ENCODE results near the gene SPDYE8. TPM values are rescaled to one million over a fixed set of nuclear protein-coding genes. Genes with fewer than 3 reads are reported as not detected.
"Not testable (repeated sequence)": the region's sequence is repeated elsewhere in the genome, so short reads cannot be mapped to it uniquely, and the experiment has no call there.

Gene SPDYE8
- total RNA-seq, 1 experiment from 2014 or later = not detected

GRCh38 chr7:72995484-72995883 lies 34.1 kb downstream of the SPDYE8 start:
- ATAC-seq; H3K9me3 ChIP-seq (ENCODE audit: control insufficient read depth, insufficient read depth, low read depth, low read length); BruUV-seq (replicated peaks); H3K4me3 ChIP-seq (ENCODE audit: low read depth in 2 of 2, low read length in 2 of 2); H3K27ac ChIP-seq (ENCODE audit: low read length); H3K4me1 ChIP-seq (ENCODE audit: control insufficient read depth, insufficient read depth, low read length); H3K27me3 ChIP-seq (ENCODE audit: control insufficient read depth, insufficient read depth, low read length); CTCF ChIA-PET; intact Hi-C loops (cut with micrococcal nuclease; ENCODE audit: unreplicated experiment); POLR2A ChIA-PET; H3K36me3 ChIP-seq (ENCODE audit: control insufficient read depth, insufficient read depth, low read length); DNase-seq (ENCODE audit: low read depth, low spot score); in situ Hi-C loops (cut with HindIII; ENCODE audit: low pct_unique_long_range_greater_than_20kb, low sequenced_read_pairs): not testable (repeated sequence)

GRCh38 chr7:72990146-72990913 lies 39.2 kb downstream of the SPDYE8 start:
- H3K27ac ChIP-seq (ENCODE audit: low read length); H3K36me3 ChIP-seq (ENCODE audit: control insufficient read depth, insufficient read depth, low read length); H3K4me3 ChIP-seq (ENCODE audit: low read depth in 2 of 2, low read length in 2 of 2); DNase-seq (ENCODE audit: low read depth, low spot score); in situ Hi-C loops (cut with HindIII; ENCODE audit: low pct_unique_long_range_greater_than_20kb, low sequenced_read_pairs); intact Hi-C loops (cut with micrococcal nuclease; ENCODE audit: unreplicated experiment); H3K4me1 ChIP-seq (ENCODE audit: control insufficient read depth, insufficient read depth, low read length); POLR2A ChIA-PET; CTCF ChIA-PET; H3K9me3 ChIP-seq (ENCODE audit: control insufficient read depth, insufficient read depth, low read depth, low read length); H3K27me3 ChIP-seq (ENCODE audit: control insufficient read depth, insufficient read depth, low read length); BruUV-seq (replicated peaks): not testable (repeated sequence)
- peak; percentile 87 for ATAC-seq

- POLR2A ChIA-PET; ATAC-seq; H3K27ac ChIP-seq (ENCODE audit: low read length); in situ Hi-C loops (cut with HindIII; ENCODE audit: low pct_unique_long_range_greater_than_20kb, low sequenced_read_pairs); H3K36me3 ChIP-seq (ENCODE audit: control insufficient read depth, insufficient read depth, low read length); DNase-seq (ENCODE audit: low read depth, low spot score); H3K27me3 ChIP-seq (ENCODE audit: control insufficient read depth, insufficient read depth, low read length); H3K4me3 ChIP-seq (ENCODE audit: low read depth in 2 of 2, low read length in 2 of 2); CTCF ChIA-PET; H3K9me3 ChIP-seq (ENCODE audit: control insufficient read depth, insufficient read depth, low read depth, low read length); H3K4me1 ChIP-seq (ENCODE audit: control insufficient read depth, insufficient read depth, low read length); BruUV-seq (replicated peaks); intact Hi-C loops (cut with micrococcal nuclease; ENCODE audit: unreplicated experiment): not testable (repeated sequence)
These were observed 47.5 kb downstream of the SPDYE8 start for GRCh38 chr7:72982084-72982483.

GRCh38 chr7:72980382-72980781 lies 49.2 kb downstream of the SPDYE8 start:
- H3K4me3 ChIP-seq (ENCODE audit: low read depth in 2 of 2, low read length in 2 of 2); BruUV-seq (replicated peaks); ATAC-seq; CTCF ChIA-PET; POLR2A ChIA-PET; H3K27ac ChIP-seq (ENCODE audit: low read length); in situ Hi-C loops (cut with HindIII; ENCODE audit: low pct_unique_long_range_greater_than_20kb, low sequenced_read_pairs); H3K36me3 ChIP-seq (ENCODE audit: control insufficient read depth, insufficient read depth, low read length); DNase-seq (ENCODE audit: low read depth, low spot score); H3K9me3 ChIP-seq (ENCODE audit: control insufficient read depth, insufficient read depth, low read depth, low read length); H3K4me1 ChIP-seq (ENCODE audit: control insufficient read depth, insufficient read depth, low read length); intact Hi-C loops (cut with micrococcal nuclease; ENCODE audit: unreplicated experiment); H3K27me3 ChIP-seq (ENCODE audit: control insufficient read depth, insufficient read depth, low read length): not testable (repeated sequence)

- H3K4me3 ChIP-seq (ENCODE audit: low read depth in 2 of 2, low read length in 2 of 2); H3K27ac ChIP-seq (ENCODE audit: low read length); H3K27me3 ChIP-seq (ENCODE audit: control insufficient read depth, insufficient read depth, low read length); H3K4me1 ChIP-seq (ENCODE audit: control insufficient read depth, insufficient read depth, low read length); CTCF ChIA-PET; in situ Hi-C loops (cut with HindIII; ENCODE audit: low pct_unique_long_range_greater_than_20kb, low sequenced_read_pairs); H3K36me3 ChIP-seq (ENCODE audit: control insufficient read depth, insufficient read depth, low read length); H3K9me3 ChIP-seq (ENCODE audit: control insufficient read depth, insufficient read depth, low read depth, low read length); DNase-seq (ENCODE audit: low read depth, low spot score); ATAC-seq; POLR2A ChIA-PET; intact Hi-C loops (cut with micrococcal nuclease; ENCODE audit: unreplicated experiment): not testable (repeated sequence)
- BruUV-seq (replicated peaks) = TSS peak; percentile 68
These were observed 53.1 kb downstream of the SPDYE8 start for GRCh38 chr7:72976434-72976833.

- H3K27me3 ChIP-seq (ENCODE audit: control insufficient read depth, insufficient read depth, low read length); H3K4me3 ChIP-seq (ENCODE audit: low read depth in 2 of 2, low read length in 2 of 2); in situ Hi-C loops (cut with HindIII; ENCODE audit: low pct_unique_long_range_greater_than_20kb, low sequenced_read_pairs); DNase-seq (ENCODE audit: low read depth, low spot score); H3K27ac ChIP-seq (ENCODE audit: low read length); POLR2A ChIA-PET; H3K36me3 ChIP-seq (ENCODE audit: control insufficient read depth, insufficient read depth, low read length); H3K9me3 ChIP-seq (ENCODE audit: control insufficient read depth, insufficient read depth, low read depth, low read length); BruUV-seq (replicated peaks); CTCF ChIA-PET; ATAC-seq; intact Hi-C loops (cut with micrococcal nuclease; ENCODE audit: unreplicated experiment); H3K4me1 ChIP-seq (ENCODE audit: control insufficient read depth, insufficient read depth, low read length): not testable (repeated sequence)
These were observed 53.8 kb downstream of the SPDYE8 start for GRCh38 chr7:72975656-72976286.

GRCh38 chr7:72974781-72975180 lies 54.8 kb downstream of the SPDYE8 start:
- DNase-seq (ENCODE audit: low read depth, low spot score); H3K9me3 ChIP-seq (ENCODE audit: control insufficient read depth, insufficient read depth, low read depth, low read length); H3K36me3 ChIP-seq (ENCODE audit: control insufficient read depth, insufficient read depth, low read length); H3K4me1 ChIP-seq (ENCODE audit: control insufficient read depth, insufficient read depth, low read length); H3K27me3 ChIP-seq (ENCODE audit: control insufficient read depth, insufficient read depth, low read length); CTCF ChIA-PET; BruUV-seq (replicated peaks); in situ Hi-C loops (cut with HindIII; ENCODE audit: low pct_unique_long_range_greater_than_20kb, low sequenced_read_pairs); H3K27ac ChIP-seq (ENCODE audit: low read length); H3K4me3 ChIP-seq (ENCODE audit: low read depth in 2 of 2, low read length in 2 of 2); intact Hi-C loops (cut with micrococcal nuclease; ENCODE audit: unreplicated experiment); POLR2A ChIA-PET: not testable (repeated sequence)
- ATAC-seq = peak; percentile 27; the same call in 1 of the 2 replicates

Data from Panc1 (cell line).